Subcutaneous abdominal adipose tissue (tissue), 5 donors: Measurements from ENCODE around the gene PRF1.

ENCODE experiments used
- H3K27ac ChIP-seq: one replicate; pipeline ENCODE4 v1.7.0; 2013; ENCODE audit warnings: low read depth, mild to moderate bottlenecking, inconsistent platforms, low read length, moderate library complexity
- H3K27me3 ChIP-seq, 5 donors: one replicate each; pipeline ENCODE4 v1.7.0; 2013; ENCODE audit warnings: low read length in 5 of 5, inconsistent platforms in 1 of 5; ENCODE audit not compliant: control insufficient read depth in 5 of 5, insufficient read depth in 4 of 5
- H3K36me3 ChIP-seq, 5 donors: one replicate each; pipeline ENCODE4 v1.7.0; 2013; ENCODE audit warnings: low read length in 5 of 5; ENCODE audit not compliant: control insufficient read depth in 5 of 5, insufficient read depth in 5 of 5
- H3K4me1 ChIP-seq, 5 donors: one replicate each; pipeline ENCODE4 v1.7.0; 2013; ENCODE audit warnings: low read length in 5 of 5, mild to moderate bottlenecking in 3 of 5, moderate library complexity in 1 of 5; ENCODE audit not compliant: control insufficient read depth in 5 of 5, insufficient read depth in 5 of 5
- H3K4me3 ChIP-seq, 5 donors: one replicate each; pipeline ENCODE4 v1.7.0; 2013; ENCODE audit warnings: low read length in 5 of 5, low read depth in 1 of 5
- H3K9ac ChIP-seq, 5 donors: one replicate each; pipeline ENCODE4 v1.7.0; 2013; ENCODE audit warnings: low read length in 5 of 5, mild to moderate bottlenecking in 4 of 5, moderate library complexity in 3 of 5
- H3K9me3 ChIP-seq, 5 donors: one replicate each; pipeline ENCODE4 v1.7.0; 2013; ENCODE audit warnings: low read length in 5 of 5; ENCODE audit not compliant: control insufficient read depth in 5 of 5
- donor health status: healthy.
- donor health status: healthy.
- donor health status: healthy.
- donor health status: healthy.
- donor health status: healthy.

The PRF1 gene

GRCh38 chr10:70568113-70568512 is 34.4 kb downstream of the PRF1 start:
- H3K27me3 ChIP-seq, result peaks cover 0 to 3% (median 0%) of the 10 kb centered on the region in 5 donors
- H3K4me1 ChIP-seq, result peaks cover 0 to 10% (median 0%) of the 10 kb centered on the region in 5 donors
- peaks cover 0 to 35% (median 6%) of the 10 kb centered on the region in 5 donors for H3K36me3 ChIP-seq
- H3K27ac ChIP-seq, result no peak overlapping the region
- no peak overlapping the region for H3K4me3 ChIP-seq
- H3K9me3 ChIP-seq, result no peaks in the 10 kb centered on the region
- no peak overlapping the region for H3K9ac ChIP-seq

DNA sequence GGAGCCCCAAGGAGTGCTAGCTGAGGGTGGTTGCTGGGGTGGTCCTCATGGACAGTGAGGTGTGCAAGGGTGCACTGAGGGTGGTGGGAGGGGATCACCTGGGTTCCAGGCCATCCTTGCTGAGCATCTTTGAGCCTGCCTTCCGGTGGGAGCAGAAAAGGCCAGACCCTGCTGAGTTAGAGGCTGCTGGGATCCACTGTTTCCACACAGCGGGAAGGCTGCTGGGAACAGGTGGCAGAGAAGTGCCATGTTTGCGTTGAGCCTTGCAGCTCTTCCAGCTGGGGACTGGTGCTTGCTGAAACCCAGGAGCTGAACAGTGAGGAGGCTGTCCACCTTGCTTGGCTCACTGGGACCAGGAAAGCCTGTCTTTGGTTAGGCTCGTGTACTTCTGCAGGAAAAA is 34.9 kb downstream of the PRF1 start:
- peaks cover 0 to 35% (median 6%) of the 10 kb centered on the region in 5 donors for H3K36me3 ChIP-seq
- no peak overlapping the region for H3K4me3 ChIP-seq
- H3K27ac ChIP-seq, result no peak overlapping the region
- H3K9ac ChIP-seq, result no peak overlapping the region
- peaks cover 0 to 10% (median 0%) of the 10 kb centered on the region in 5 donors for H3K4me1 ChIP-seq
- H3K9me3 ChIP-seq, result no peaks in the 10 kb centered on the region
- H3K27me3 ChIP-seq, result peaks cover 0 to 3% (median 0%) of the 10 kb centered on the region in 5 donors

DNA sequence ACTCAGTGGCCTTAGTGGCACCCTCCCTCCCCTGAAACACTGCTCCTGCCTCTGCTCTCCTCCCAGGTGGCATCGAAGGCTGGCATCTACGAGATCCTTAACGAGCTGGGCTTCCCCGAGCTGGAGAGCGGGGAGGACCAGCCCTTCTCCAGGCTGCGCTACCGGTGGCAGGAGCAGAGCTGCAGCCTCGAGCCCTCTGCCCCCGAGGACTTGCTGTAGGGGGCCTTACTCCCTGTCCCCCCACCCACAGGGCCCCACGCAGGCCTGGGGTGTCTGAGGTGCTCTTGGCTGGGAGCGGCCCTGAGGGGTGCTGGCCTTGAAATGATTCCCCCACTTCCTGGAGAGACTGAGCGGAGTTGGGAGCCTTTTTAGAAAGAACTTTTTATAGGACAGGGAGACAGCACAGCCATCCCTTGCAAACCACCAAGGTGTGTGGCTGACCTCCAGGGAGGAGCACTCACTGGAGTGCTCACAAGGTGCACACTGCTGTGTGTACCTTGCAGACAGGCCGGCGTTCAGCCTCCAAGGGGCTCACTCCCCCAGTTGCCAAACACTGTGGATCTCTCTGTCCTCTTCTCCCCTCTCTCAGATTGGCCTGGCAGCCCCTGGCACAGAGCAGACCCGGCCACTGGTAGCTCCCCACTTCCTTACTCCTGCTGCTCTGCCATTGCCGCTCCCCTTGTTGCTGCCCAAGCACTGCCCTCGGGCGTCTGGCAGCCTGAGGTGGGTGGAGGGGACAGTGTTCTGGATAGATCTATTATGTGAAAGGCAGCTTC is 35.8 kb downstream of the PRF1 start:
- Histone ChIP-seq H3K4me1 (peaks cover 0 to 10% (median 0%) of the 10 kb centered on the region in 5 donors), H3K36me3 (peaks cover 0 to 35% (median 6%) of the 10 kb centered on the region in 5 donors), H3K27ac (no peak overlapping the region), H3K9ac (no peak overlapping the region), H3K9me3 (no peaks in the 10 kb centered on the region), H3K27me3 (peaks cover 0 to 3% (median 0%) of the 10 kb centered on the region in 5 donors), H3K4me3 (no peak overlapping the region)

GRCh38 chr10:70565556-70566514 is 36.7 kb downstream of the PRF1 start:
- peaks cover 0 to 35% (median 6%) of the 10 kb centered on the region in 5 donors for H3K36me3 ChIP-seq
- H3K9me3 ChIP-seq, result no peaks in the 10 kb centered on the region
- no peak overlapping the region for H3K4me3 ChIP-seq
- H3K27ac ChIP-seq, result no peak overlapping the region
- peak overlapping the region in 1 of 5 donors; percentile 6 for H3K9ac ChIP-seq
- peaks cover 0 to 14% (median 0%) of the 10 kb centered on the region in 5 donors for H3K4me1 ChIP-seq
- peaks cover 0 to 3% (median 0%) of the 10 kb centered on the region in 5 donors for H3K27me3 ChIP-seq

GRCh38 chr10:70564901-70565351 is 37.6 kb downstream of the PRF1 start:
- Histone ChIP-seq H3K36me3 (peaks cover 0 to 35% (median 6%) of the 10 kb centered on the region in 5 donors), H3K4me3 (no peak overlapping the region), H3K9ac (peak overlapping the region in 1 of 5 donors; percentile 6), H3K4me1 (peaks cover 0 to 14% (median 2%) of the 10 kb centered on the region in 5 donors), H3K27ac (no peak overlapping the region), H3K9me3 (no peaks in the 10 kb centered on the region), H3K27me3 (peaks cover 0 to 3% (median 0%) of the 10 kb centered on the region in 5 donors)

GRCh38 chr10:70564113-70564725 is 38.3 kb downstream of the PRF1 start:
- H3K4me3 ChIP-seq, result no peak overlapping the region
- H3K9me3 ChIP-seq, result no peaks in the 10 kb centered on the region
- no peak overlapping the region for H3K27ac ChIP-seq
- peaks cover 0 to 3% (median 0%) of the 10 kb centered on the region in 5 donors for H3K27me3 ChIP-seq
- peaks cover 0 to 29% (median 6%) of the 10 kb centered on the region in 5 donors for H3K36me3 ChIP-seq
- H3K9ac ChIP-seq, result no peak overlapping the region
- peaks cover 0 to 18% (median 9%) of the 10 kb centered on the region in 5 donors for H3K4me1 ChIP-seq

DNA sequence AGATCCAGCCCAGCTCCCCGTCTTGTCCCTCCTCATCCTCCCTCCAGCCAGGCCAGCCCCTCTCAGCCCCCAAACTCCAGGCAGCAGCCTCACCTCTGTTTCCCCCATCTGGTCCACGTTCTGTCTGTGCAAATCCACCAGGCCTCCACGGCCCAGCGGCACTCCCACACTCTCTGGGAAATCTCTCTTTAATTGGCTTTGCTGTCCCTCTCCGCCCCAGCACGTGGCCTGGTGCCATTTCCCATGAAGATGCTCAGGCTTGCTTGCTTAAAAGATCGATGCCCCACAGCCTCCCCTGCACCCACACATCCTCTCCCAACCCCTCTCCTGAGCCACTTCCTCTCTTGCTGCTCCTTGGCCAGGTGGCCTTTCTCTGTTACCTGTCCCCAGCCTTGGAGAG is 39.3 kb downstream of the PRF1 start:
- Histone ChIP-seq H3K27me3 (peaks cover 0 to 3% (median 0%) of the 10 kb centered on the region in 5 donors), H3K4me3 (no peak overlapping the region), H3K9me3 (no peaks in the 10 kb centered on the region), H3K9ac (no peak overlapping the region), H3K27ac (no peak overlapping the region), H3K4me1 (peaks cover 0 to 23% (median 19%) of the 10 kb centered on the region in 5 donors), H3K36me3 (peaks cover 0 to 28% (median 6%) of the 10 kb centered on the region in 5 donors)

DNA sequence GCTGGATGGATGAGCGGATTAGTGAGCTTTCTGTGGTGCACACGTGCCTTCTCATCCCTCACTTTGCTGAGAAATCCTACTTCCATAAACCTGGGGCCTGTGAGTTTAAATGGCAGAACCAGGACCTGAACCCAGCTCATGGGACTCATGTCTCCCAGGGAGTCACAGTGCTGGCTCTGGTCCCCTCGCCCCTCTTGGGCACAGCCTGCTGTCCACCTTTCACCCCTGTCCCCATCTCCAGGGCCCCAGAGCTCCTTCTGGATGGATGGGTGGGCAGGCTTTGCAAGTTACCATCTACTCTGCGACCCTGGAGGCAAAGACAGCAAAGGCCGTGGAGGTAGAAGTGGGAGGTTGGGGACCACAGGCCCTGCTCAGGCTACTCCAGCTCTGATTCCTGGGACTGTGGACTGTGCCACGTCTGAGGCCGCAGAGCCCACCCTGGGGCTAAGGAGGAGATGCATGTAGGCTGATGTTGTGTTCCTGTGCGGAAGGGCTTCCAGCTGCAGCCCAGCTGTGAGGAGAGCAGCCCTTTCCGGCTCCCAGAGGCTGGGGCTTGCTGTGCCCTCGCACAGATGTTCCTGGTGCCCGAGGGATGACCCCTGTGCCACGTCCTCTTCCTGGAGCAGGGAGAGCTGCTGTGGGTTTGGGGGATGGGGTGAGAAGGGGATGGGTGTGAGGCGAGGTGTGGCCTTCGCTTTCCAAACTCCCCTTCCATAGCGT is 40.3 kb downstream of the PRF1 start:
- peaks cover 0 to 24% (median 21%) of the 10 kb centered on the region in 5 donors for H3K4me1 ChIP-seq
- peaks cover 0 to 23% (median 6%) of the 10 kb centered on the region in 5 donors for H3K36me3 ChIP-seq
- H3K27ac ChIP-seq, result no peak overlapping the region
- no peaks in the 10 kb centered on the region for H3K9me3 ChIP-seq
- no peak overlapping the region for H3K9ac ChIP-seq
- no peak overlapping the region for H3K4me3 ChIP-seq
- peaks cover 0 to 3% (median 0%) of the 10 kb centered on the region in 5 donors for H3K27me3 ChIP-seq

DNA sequence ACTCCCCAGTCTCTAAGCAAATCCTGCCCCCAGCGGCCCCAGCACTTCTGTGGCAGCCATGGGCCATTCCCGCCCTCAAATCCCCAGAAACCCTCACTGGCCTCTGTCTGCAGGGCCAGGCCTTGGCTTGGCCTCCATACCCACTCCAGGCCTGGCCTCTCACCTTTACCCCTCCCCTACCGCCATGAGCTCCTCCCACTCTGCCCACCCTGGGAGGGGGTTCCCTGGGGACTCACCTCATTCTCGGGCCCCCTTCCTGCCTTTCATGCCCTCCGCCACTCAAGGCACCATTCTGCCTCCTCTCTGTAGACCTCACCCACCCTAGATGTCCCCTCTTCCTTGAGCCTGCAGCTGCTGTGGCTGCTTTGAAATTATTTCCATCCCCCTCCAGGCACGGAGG is 41.0 kb downstream of the PRF1 start:
- H3K27me3 ChIP-seq, result peaks cover 0 to 3% (median 0%) of the 10 kb centered on the region in 5 donors
- H3K36me3 ChIP-seq, result peaks cover 0 to 19% (median 4%) of the 10 kb centered on the region in 5 donors
- H3K9me3 ChIP-seq, result no peaks in the 10 kb centered on the region
- no peak overlapping the region for H3K9ac ChIP-seq
- H3K27ac ChIP-seq, result no peak overlapping the region
- H3K4me1 ChIP-seq, result peaks cover 0 to 24% (median 21%) of the 10 kb centered on the region in 5 donors
- no peak overlapping the region for H3K4me3 ChIP-seq
